Panc1 (cell line): ENCODE measurements around the gene RHOH. TPM values are rescaled to one million over a fixed set of nuclear protein-coding genes. Genes with fewer than 3 reads are reported as not detected.

Source experiments
- ATAC-seq: fragments of 200-7000 bp; cut with Tn5 transposase; 2 replicates; pipeline ENCODE4 v1.9.1; 2020; ENCODE audit warnings: mild to moderate bottlenecking, moderate library complexity
- BruUV-seq: library from RNA; stranded (reverse); fragments of 400-500 nt; replicated peaks from 2 replicates; lab custom pipeline; 2021; lab: Mats Ljungman, UMichigan
- CTCF ChIA-PET: fragments of 300-600 bp; sonication (Branson Sonifier 250); formaldehyde crosslinking; loops from one replicate; lab custom pipeline; 2022; ENCODE audit warnings: antibody characterized with exemption; lab: Charles Lee
- POLR2A ChIA-PET: fragments of 300-600 bp; sonication (Branson Sonifier 250); formaldehyde crosslinking; loops from one replicate; lab custom pipeline; 2022; ENCODE audit warnings: antibody characterized with exemption; lab: Charles Lee
- DNase-seq: peaks from one replicate; pipeline ENCODE4 v3.0.0-alpha.2; 2010; ENCODE audit warnings: low read depth, low spot score
- H3K27ac ChIP-seq: 2 replicates; pipeline ENCODE4 v1.5.1; 2011; ENCODE audit warnings: mild to moderate bottlenecking, low read length, inconsistent platforms
- H3K27me3 ChIP-seq: fragments of 200-500 bp; sonication (Bioruptor generic); 2 replicates; pipeline ENCODE4 v1.6.0; 2014; ENCODE audit warnings: low read length, inconsistent platforms; ENCODE audit not compliant: control insufficient read depth, insufficient read depth
- H3K36me3 ChIP-seq: fragments of 200-500 bp; sonication (Bioruptor generic); 2 replicates; pipeline ENCODE4 v1.5.1; 2014; ENCODE audit warnings: inconsistent platforms, mild to moderate bottlenecking, low read length, moderate library complexity; ENCODE audit not compliant: control insufficient read depth, insufficient read depth
- H3K4me1 ChIP-seq: 2 replicates; pipeline ENCODE4 v1.5.1; 2011; ENCODE audit warnings: inconsistent platforms, mild to moderate bottlenecking, low read length, moderate library complexity; ENCODE audit not compliant: control insufficient read depth, insufficient read depth
- H3K4me3 ChIP-seq, 2 experiments: 2 replicates each; pipeline ENCODE4 v1.5.1; 2011 to 2012; ENCODE audit warnings: low read depth in 2 of 2, low read length in 2 of 2, mild to moderate bottlenecking in 2 of 2, inconsistent platforms in 1 of 2, moderate library complexity in 1 of 2
- H3K9me3 ChIP-seq: fragments of 200-500 bp; sonication (Bioruptor generic); 2 replicates; pipeline ENCODE4 v1.5.1; 2014; ENCODE audit warnings: low read depth, mild to moderate bottlenecking, inconsistent platforms, low read length, moderate library complexity; ENCODE audit not compliant: control insufficient read depth, insufficient read depth
- POLR2AphosphoS5 ChIP-seq: IDR thresholded peaks from 2 replicates; pipeline ENCODE4 v1.6.1; 2012; ENCODE audit warnings: mild to moderate bottlenecking, low read depth, low read length, moderate library complexity
- REST ChIP-seq, 2 experiments: IDR thresholded peaks; 2 replicates each; pipeline ENCODE4 v1.6.1; 2011 to 2012; ENCODE audit warnings: low read depth in 2 of 2, control low read depth in 1 of 2, low read length in 1 of 2, mild to moderate bottlenecking in 1 of 2, moderate library complexity in 1 of 2; ENCODE audit not compliant: insufficient read depth in 1 of 2
- SIN3A ChIP-seq: IDR thresholded peaks from 2 replicates; pipeline ENCODE4 v1.6.1; 2012; ENCODE audit warnings: low read depth, mild to moderate bottlenecking, low read length, moderate library complexity, borderline replicate concordance; ENCODE audit not compliant: insufficient read depth
- TCF7L2 ChIP-seq: IDR thresholded peaks from 2 replicates; pipeline ENCODE4 v1.6.1; 2011; ENCODE audit warnings: mild to moderate bottlenecking, low read depth, low read length, inconsistent platforms
- in situ Hi-C: cut with HindIII; loops from 2 replicates; pipeline ENCODE4 v1.10.0; 2016; ENCODE audit warnings: low sequenced_read_pairs, low pct_unique_long_range_greater_than_20kb
- intact Hi-C: fragments of 100-400 bp; cut with micrococcal nuclease; formaldehyde crosslinking; loops from one replicate; pipeline ENCODE4 v1.10.0; 2022; ENCODE audit not compliant: unreplicated experiment
- total RNA-seq: library from RNA; stranded (reverse); gene quantifications from one replicate; pipeline ENCODE4 v1.2.1, GENCODE V29; 2021; ENCODE audit not compliant: unreplicated experiment
- TF ChIP-seq, protein P1 (sequence below): fragments of 450-650 bp; IDR thresholded peaks from 2 replicates; pipeline ENCODE4 v1.5.1; 2017; ENCODE audit warnings: mild to moderate bottlenecking

The RHOH gene
- total RNA-seq, 1 experiment from 2014 or later, result 1.2 TPM

DNA sequence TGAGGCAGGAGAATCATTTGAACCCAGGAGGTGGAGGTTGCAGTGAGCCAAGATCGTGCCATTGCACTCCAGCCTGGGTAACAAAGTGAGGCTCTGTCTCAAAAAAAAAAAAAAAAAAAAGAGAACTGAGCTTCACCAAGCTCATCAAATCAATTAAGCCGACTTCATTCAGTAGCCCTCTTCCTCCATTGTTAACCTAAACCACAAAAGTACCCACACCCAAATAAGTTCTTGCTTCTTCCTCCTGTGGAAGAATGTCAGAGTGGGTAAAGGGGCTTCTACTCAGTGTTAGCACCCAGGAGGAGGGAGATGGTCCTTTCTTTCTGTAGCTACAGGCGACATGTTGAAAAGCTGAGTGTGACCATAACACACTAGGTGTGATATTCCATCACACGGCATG, 79.7 kb downstream of the RHOH start:
- POLR2A ChIA-PET, result no interaction called here
- no peaks in the 10 kb centered on the region for H3K27me3 ChIP-seq
- ATAC-seq, result no peak

DNA sequence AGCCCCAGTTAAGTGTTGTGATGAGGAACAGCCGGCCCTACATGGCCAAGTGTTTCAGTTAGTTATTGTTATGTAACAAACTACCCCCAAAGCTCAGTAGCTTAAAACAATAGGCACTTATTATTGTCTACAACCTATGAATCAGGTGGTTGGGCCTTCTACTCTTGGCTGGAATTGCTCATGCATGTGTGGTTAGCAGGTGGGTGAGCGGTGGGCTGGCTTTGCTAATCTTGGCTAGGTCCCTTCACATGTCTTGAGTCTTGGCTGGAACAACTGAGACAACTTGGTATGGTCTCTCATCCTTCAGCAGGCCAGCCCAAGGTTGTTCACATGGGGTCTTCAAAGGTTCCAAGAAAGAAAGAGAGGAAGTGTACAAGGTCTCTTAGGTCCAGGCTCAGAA, 83.8 kb downstream of the RHOH start:
- Histone ChIP-seq H3K4me1 (no peaks in the 10 kb centered on the region), H3K27me3 (no peaks in the 10 kb centered on the region), H3K36me3 (no peaks in the 10 kb centered on the region), H3K9me3 (no peaks in the 10 kb centered on the region), H3K27ac (no peak overlapping the region), H3K4me3 (no peak overlapping the region)
- POLR2A ChIA-PET, result no interaction called here
- TF ChIP-seq POLR2AphosphoS5, result no peak
- TF ChIP-seq REST (IDR thresholded peaks at IDR 0.05; ENCODE audit: insufficient read depth in 1 of 2, low read depth in 2 of 2, low read length in 1 of 2), result no peak
- no peak for TF ChIP-seq SIN3A
- TF ChIP-seq, protein P1, sequence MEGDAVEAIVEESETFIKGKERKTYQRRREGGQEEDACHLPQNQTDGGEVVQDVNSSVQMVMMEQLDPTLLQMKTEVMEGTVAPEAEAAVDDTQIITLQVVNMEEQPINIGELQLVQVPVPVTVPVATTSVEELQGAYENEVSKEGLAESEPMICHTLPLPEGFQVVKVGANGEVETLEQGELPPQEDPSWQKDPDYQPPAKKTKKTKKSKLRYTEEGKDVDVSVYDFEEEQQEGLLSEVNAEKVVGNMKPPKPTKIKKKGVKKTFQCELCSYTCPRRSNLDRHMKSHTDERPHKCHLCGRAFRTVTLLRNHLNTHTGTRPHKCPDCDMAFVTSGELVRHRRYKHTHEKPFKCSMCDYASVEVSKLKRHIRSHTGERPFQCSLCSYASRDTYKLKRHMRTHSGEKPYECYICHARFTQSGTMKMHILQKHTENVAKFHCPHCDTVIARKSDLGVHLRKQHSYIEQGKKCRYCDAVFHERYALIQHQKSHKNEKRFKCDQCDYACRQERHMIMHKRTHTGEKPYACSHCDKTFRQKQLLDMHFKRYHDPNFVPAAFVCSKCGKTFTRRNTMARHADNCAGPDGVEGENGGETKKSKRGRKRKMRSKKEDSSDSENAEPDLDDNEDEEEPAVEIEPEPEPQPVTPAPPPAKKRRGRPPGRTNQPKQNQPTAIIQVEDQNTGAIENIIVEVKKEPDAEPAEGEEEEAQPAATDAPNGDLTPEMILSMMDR, result no peak
- TF ChIP-seq TCF7L2, result no peak
- in situ Hi-C loops, result no loop called here
- intact Hi-C loops, result no loop called here
- CTCF ChIA-PET, result no interaction called here
- no peak for ATAC-seq
- BruUV-seq, result no TSS peak
- DNase-seq, result no peak

More for the DNA sequence above, 79.7 kb downstream of the RHOH start:
- CTCF ChIA-PET, result no interaction called here
- BruUV-seq, result no TSS peak
- TF ChIP-seq SIN3A (no peak), POLR2AphosphoS5 (no peak), TCF7L2 (no peak), REST (IDR thresholded peaks at IDR 0.05; ENCODE audit: insufficient read depth in 1 of 2, low read depth in 2 of 2, low read length in 1 of 2) (no peak)
- TF ChIP-seq, protein P1, result no peak
- H3K4me1 ChIP-seq, result no peaks in the 10 kb centered on the region
- H3K9me3 ChIP-seq, result no peaks in the 10 kb centered on the region
- H3K27ac ChIP-seq, result no peak overlapping the region
- H3K36me3 ChIP-seq, result no peaks in the 10 kb centered on the region
- no peak for DNase-seq
- intact Hi-C loops, result no loop called here
- no peak overlapping the region for H3K4me3 ChIP-seq
- in situ Hi-C loops, result no loop called here
